ENCODE measurements around the gene FAM193B.

FAM193B gene

GRCh38 chr5:177545487-177546257 is 8.7 kb downstream of the FAM193B start:
- TF ChIP-seq CTCF (IDR thresholded peaks at IDR 0.05) = no peak
- peaks cover 0 to 79% (median 55%) of the 10 kb centered on the region in 4 donors for H3K4me1 ChIP-seq

GRCh38 chr5:177542816-177543465 is 11.4 kb downstream of the FAM193B start:
- TF ChIP-seq CTCF (IDR thresholded peaks at IDR 0.05) = no peak
- DNase-seq = no peak
- Histone ChIP-seq H3K27me3 (no peaks in the 10 kb centered on the region), H3K4me1 (peaks cover 3 to 88% (median 70%) of the 10 kb centered on the region in 4 donors), H3K9me3 (no peaks in the 10 kb centered on the region), H3K36me3 (peaks cover 0 to 12% (median 0%) of the 10 kb centered on the region in 3 donors), H3K4me3 (no peak overlapping the region), H3K27ac (peak overlapping the region; percentile 28 to 71)
- intact Hi-C loops (cut with DNase I; ENCODE audit: low total_unique reads) = no loop called here

More at GRCh38 chr5:177545487-177546257, 8.7 kb downstream of the FAM193B start:
- H3K27ac ChIP-seq = peak overlapping the region; percentile 71 to 83
- peaks cover 0 to 2% (median 0%) of the 10 kb centered on the region in 3 donors for H3K36me3 ChIP-seq
- H3K9me3 ChIP-seq = no peaks in the 10 kb centered on the region
- peak; percentile 84 to 92 for DNase-seq
- intact Hi-C loops (cut with DNase I; ENCODE audit: low total_unique reads) = no loop called here
- H3K4me3 ChIP-seq = no peak overlapping the region
- no peaks in the 10 kb centered on the region for H3K27me3 ChIP-seq

DNA sequence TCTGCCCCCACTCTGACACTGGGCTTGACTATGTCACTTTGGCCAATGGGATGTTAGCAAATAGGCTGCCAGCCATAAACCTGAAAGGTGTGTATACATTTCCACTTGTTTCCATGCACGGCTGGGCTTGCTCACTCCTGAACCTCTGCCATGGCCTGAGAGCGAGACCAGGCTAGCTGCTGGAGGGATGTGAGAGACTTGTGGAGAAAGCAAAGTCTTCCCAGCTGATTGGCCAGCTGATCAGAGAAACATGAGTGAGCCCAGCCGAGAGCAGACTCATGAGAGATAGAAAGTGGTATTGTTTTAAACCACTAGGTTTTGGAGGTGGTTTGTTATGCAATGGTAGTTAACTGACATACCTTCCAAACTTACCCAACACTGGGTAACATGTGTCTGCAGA is 13.9 kb downstream of the FAM193B start:
- no peak for TF ChIP-seq CTCF (IDR thresholded peaks at IDR 0.05)
- DNase-seq = no peak
- Histone ChIP-seq H3K4me1 (peaks cover 14 to 89% (median 69%) of the 10 kb centered on the region in 4 donors), H3K36me3 (peaks cover 8 to 30% (median 18%) of the 10 kb centered on the region in 3 donors), H3K9me3 (no peaks in the 10 kb centered on the region), H3K27me3 (no peaks in the 10 kb centered on the region), H3K4me3 (no peak overlapping the region), H3K27ac (peak overlapping the region in 1 of 2 donors; percentile 79)
- intact Hi-C loops (cut with DNase I; ENCODE audit: low total_unique reads) = no loop called here

DNA sequence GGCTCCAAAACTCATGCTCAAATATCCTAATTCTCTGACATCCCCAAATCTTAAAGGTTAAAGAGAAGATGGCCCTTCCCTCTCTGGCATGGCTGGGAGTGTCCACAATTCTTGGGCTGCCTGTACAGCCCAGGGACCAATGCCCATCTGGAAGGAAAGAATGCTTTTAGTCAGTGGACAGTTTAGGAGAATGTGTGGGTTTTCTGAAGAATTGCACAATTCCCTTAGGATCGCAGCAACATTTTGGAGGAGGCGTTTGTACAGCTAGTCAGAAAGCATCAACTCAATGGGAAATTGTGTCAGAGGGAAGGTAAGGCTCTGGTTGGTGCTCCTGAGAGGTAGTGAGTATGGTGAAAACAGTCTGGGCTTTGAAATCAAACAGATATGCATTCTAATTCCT is 15.0 kb downstream of the FAM193B start:
- H3K4me1 ChIP-seq = peaks cover 14 to 89% (median 64%) of the 10 kb centered on the region in 4 donors
- H3K36me3 ChIP-seq = peaks cover 8 to 30% (median 25%) of the 10 kb centered on the region in 3 donors

DNA sequence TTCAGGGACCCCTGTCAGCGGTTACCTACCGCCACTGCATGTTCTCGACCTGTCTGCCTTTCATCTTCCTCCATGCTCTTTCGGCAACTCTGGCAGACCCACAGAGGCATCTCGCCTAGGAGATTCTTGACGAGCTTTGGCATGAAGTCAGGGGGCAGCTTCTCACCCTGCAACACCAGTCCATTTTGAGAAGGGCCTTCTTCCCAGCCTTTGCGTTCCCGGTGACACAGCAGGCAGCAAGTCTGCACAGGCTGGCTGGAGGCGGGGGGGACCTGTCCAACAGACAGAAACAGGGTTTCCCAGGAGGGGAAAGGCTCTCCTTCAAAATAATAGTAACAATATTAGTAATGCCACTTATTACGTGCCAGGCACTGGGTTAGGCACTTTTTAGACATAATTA is 15.5 kb downstream of the FAM193B start:
- Histone ChIP-seq H3K4me3 (no peak overlapping the region), H3K27me3 (no peaks in the 10 kb centered on the region), H3K9me3 (no peaks in the 10 kb centered on the region), H3K27ac (peak overlapping the region; percentile 76 to 79), H3K4me1 (peaks cover 14 to 89% (median 60%) of the 10 kb centered on the region in 4 donors), H3K36me3 (peaks cover 8 to 32% (median 28%) of the 10 kb centered on the region in 3 donors)
- no peak for DNase-seq
- intact Hi-C loops (cut with DNase I; ENCODE audit: low total_unique reads) = no loop called here
- TF ChIP-seq CTCF (IDR thresholded peaks at IDR 0.05) = no peak

More for the DNA sequence above, 15.0 kb downstream of the FAM193B start:
- H3K27ac ChIP-seq = peak overlapping the region; percentile 76 to 79
- H3K4me3 ChIP-seq = no peak overlapping the region
- no peaks in the 10 kb centered on the region for H3K9me3 ChIP-seq
- H3K27me3 ChIP-seq = no peaks in the 10 kb centered on the region
- no peak for TF ChIP-seq CTCF (IDR thresholded peaks at IDR 0.05)
- peak in 1 of 2 donors; percentile 40 for DNase-seq
- intact Hi-C loops (cut with DNase I; ENCODE audit: low total_unique reads) = no loop called here
